Thymus (tissue), 11 donors: ENCODE measurements around the gene FBXW9. TPM values are rescaled to one million over a fixed set of nuclear protein-coding genes. Genes with fewer than 3 reads are reported as not detected.
"Not testable (repeated sequence)": the region's sequence is repeated elsewhere in the genome, so short reads cannot be mapped to it uniquely, and the experiment has no call there.

Experiments used
- DNase-seq, 9 donors: peaks; one replicate each; pipeline ENCODE4 v3.0.0-alpha.2; 2013; ENCODE audit warnings: low spot score in 9 of 9, low read depth in 6 of 9, missing footprints in 1 of 9
- H3K27ac ChIP-seq, 2 donors: one replicate each; pipeline ENCODE4 v1.5.1; 2013; ENCODE audit warnings: control low read depth in 1 of 2, low read depth in 1 of 2, low read length in 1 of 2, mild to moderate bottlenecking in 1 of 2, moderate library complexity in 1 of 2
- H3K27me3 ChIP-seq, 2 donors: one replicate each; pipeline ENCODE4 v1.5.1; 2013; ENCODE audit warnings: low read length in 1 of 2; ENCODE audit not compliant: control insufficient read depth in 2 of 2, insufficient read depth in 1 of 2
- H3K36me3 ChIP-seq, 2 donors: one replicate each; pipeline ENCODE4 v1.5.1; 2013; ENCODE audit warnings: low read length in 1 of 2, mild to moderate bottlenecking in 1 of 2, moderate library complexity in 1 of 2; ENCODE audit not compliant: control insufficient read depth in 2 of 2, insufficient read depth in 2 of 2
- H3K4me1 ChIP-seq, 2 donors: one replicate each; pipeline ENCODE4 v1.5.1; 2013; ENCODE audit warnings: low read length in 2 of 2; ENCODE audit not compliant: control insufficient read depth in 2 of 2, insufficient read depth in 2 of 2
- H3K4me3 ChIP-seq, 2 donors: one replicate each; pipeline ENCODE4 v1.5.1; 2013; ENCODE audit warnings: low read length in 2 of 2, control low read depth in 1 of 2, mild to moderate bottlenecking in 1 of 2
- H3K9me3 ChIP-seq, 2 donors: one replicate each; pipeline ENCODE4 v1.5.1; 2013; ENCODE audit warnings: low read length in 1 of 2, mild to moderate bottlenecking in 1 of 2; ENCODE audit not compliant: control insufficient read depth in 2 of 2, insufficient read depth in 1 of 2
- WGBS: extraction: QIAGEN DNeasy Blood & Tissue Kit; methylation state at CpG from one replicate; pipeline ENCODE4 v1.1.7; 2013; 5-methylcytosine and 5-hydroxymethylcytosine counted together
- polyA plus RNA-seq: library from polyadenylated mRNA; stranded (reverse); fragments of 200-250 nt; gene quantifications from one replicate; pipeline ENCODE4 v1.2.3, GENCODE V29; 2013
- total RNA-seq: library from RNA; stranded (reverse); fragments of 120-200 nt; gene quantifications from one replicate; pipeline ENCODE4 v1.2.4, GENCODE V29; 2013
- donor health status: healthy.

Gene FBXW9
- total and polyA plus RNA-seq, 2 donors = 6.2 to 6.5 TPM

- WGBS = 95% methylated on average over 10 of the region's 10 CpGs
- Histone ChIP-seq H3K4me1 (peaks cover 24 to 35% of the 10 kb centered on the region in 2 donors), H3K4me3 (peak overlapping the region in 1 of 2 donors; percentile 63), H3K9me3 (no peaks in the 10 kb centered on the region), H3K36me3 (peaks cover 18 to 45% of the 10 kb centered on the region in 2 donors), H3K27me3 (no peaks in the 10 kb centered on the region), H3K27ac (peak overlapping the region in 1 of 2 donors; percentile 30)
- no peak for DNase-seq
These were observed 23.9 kb upstream of the FBXW9 start for GRCh38 chr19:12720296-12720695.

GRCh38 chr19:12715929-12716328 is 19.5 kb upstream of the FBXW9 start:
- Histone ChIP-seq H3K9me3 (no peaks in the 10 kb centered on the region), H3K4me1 (peaks cover 5 to 7% of the 10 kb centered on the region in 2 donors), H3K27me3 (no peaks in the 10 kb centered on the region), H3K36me3 (peaks cover 57 to 83% of the 10 kb centered on the region in 2 donors), H3K27ac (no peak overlapping the region), H3K4me3 (no peak overlapping the region)
- DNase-seq = no peak
- 97% methylated on average over 3 of the region's 3 CpGs for WGBS

- H3K27me3 ChIP-seq = no peaks in the 10 kb centered on the region
- peaks cover 0 to under 1% of the 10 kb centered on the region in 2 donors for H3K4me1 ChIP-seq
- no peak overlapping the region for H3K27ac ChIP-seq
- no peaks in the 10 kb centered on the region for H3K9me3 ChIP-seq
- 99% methylated on average over 15 of the region's 15 CpGs for WGBS
- H3K36me3 ChIP-seq = peaks cover 65 to 86% of the 10 kb centered on the region in 2 donors
- no peak for DNase-seq
- no peak overlapping the region for H3K4me3 ChIP-seq
These were observed 18.7 kb upstream of the FBXW9 start for GRCh38 chr19:12715102-12715501.

GRCh38 chr19:12713304-12713703 is 16.9 kb upstream of the FBXW9 start:
- H3K36me3 ChIP-seq = peaks cover 72 to 84% of the 10 kb centered on the region in 2 donors
- WGBS = 96% methylated on average over 9 of the region's 9 CpGs
- not testable (repeated sequence) for H3K27ac ChIP-seq, H3K4me1 ChIP-seq, H3K4me3 ChIP-seq, DNase-seq, H3K27me3 ChIP-seq, H3K9me3 ChIP-seq

GRCh38 chr19:12712077-12712476 is 15.6 kb upstream of the FBXW9 start:
- not testable (repeated sequence) for H3K4me1 ChIP-seq, DNase-seq, H3K9me3 ChIP-seq, H3K27me3 ChIP-seq, H3K27ac ChIP-seq, H3K4me3 ChIP-seq
- 89% methylated on average over 12 of the region's 14 CpGs for WGBS
- peaks cover 74 to 83% of the 10 kb centered on the region in 2 donors for H3K36me3 ChIP-seq

- Histone ChIP-seq H3K4me1 (no peaks in the 10 kb centered on the region), H3K27me3 (no peaks in the 10 kb centered on the region), H3K4me3 (no peak overlapping the region), H3K36me3 (peaks cover 82 to 83% of the 10 kb centered on the region in 2 donors), H3K9me3 (no peaks in the 10 kb centered on the region), H3K27ac (no peak overlapping the region)
- DNase-seq = no peak
- WGBS = 99% methylated on average over 17 of the region's 17 CpGs
These were observed 14.8 kb upstream of the FBXW9 start for GRCh38 chr19:12711187-12711586.

- no peak for DNase-seq
- 98% methylated on average over 8 of the region's 8 CpGs for WGBS
- no peaks in the 10 kb centered on the region for H3K27me3 ChIP-seq
- no peak overlapping the region for H3K4me3 ChIP-seq
- H3K4me1 ChIP-seq = no peaks in the 10 kb centered on the region
- peaks cover 79% of the 10 kb centered on the region in 2 donors for H3K36me3 ChIP-seq
- H3K9me3 ChIP-seq = no peaks in the 10 kb centered on the region
- H3K27ac ChIP-seq = no peak overlapping the region
These were observed 12.2 kb upstream of the FBXW9 start for GRCh38 chr19:12708641-12709040.

GRCh38 chr19:12706332-12706718 is 9.9 kb upstream of the FBXW9 start:
- Histone ChIP-seq H3K9me3 (no peaks in the 10 kb centered on the region), H3K27ac (no peak overlapping the region), H3K4me1 (no peaks in the 10 kb centered on the region), H3K36me3 (peaks cover 82 to 84% of the 10 kb centered on the region in 2 donors), H3K27me3 (no peaks in the 10 kb centered on the region), H3K4me3 (no peak overlapping the region)
- no peak for DNase-seq
- 98% methylated on average over 13 of the region's 13 CpGs for WGBS

GRCh38 chr19:12705654-12706331 is 9.4 kb upstream of the FBXW9 start:
- Histone ChIP-seq H3K4me3 (no peak overlapping the region), H3K9me3 (no peaks in the 10 kb centered on the region), H3K27me3 (no peaks in the 10 kb centered on the region), H3K27ac (no peak overlapping the region), H3K36me3 (peaks cover 82 to 85% of the 10 kb centered on the region in 2 donors), H3K4me1 (no peaks in the 10 kb centered on the region)
- 98% methylated on average over 29 of the region's 29 CpGs for WGBS
- DNase-seq = no peak
